ENCODE measurements around the gene RASSF5. TPM values are rescaled to one million over a fixed set of nuclear protein-coding genes. Genes with fewer than 3 reads are reported as not detected.

The RASSF5 gene
- total and polyA plus RNA-seq, 2 of the 13 experiments (the other 11 are each of a cell fraction or from before 2014, with no cell fraction given), result 0.18 to 0.40 TPM

- TF ChIP-seq KLF15 (CRISPR knock-in tag; IDR thresholded peaks at IDR 0.05; ENCODE audit: borderline replicate concordance), result no peak
- TF ChIP-seq HNRNPLL (IDR thresholded peaks at IDR 0.05; ENCODE audit: low read depth, low read length, poor library complexity, severe bottlenecking), result no peak
- no peak for TF ChIP-seq ZNF124 (CRISPR knock-in tag; IDR thresholded peaks at IDR 0.05)
- no peak for TF ChIP-seq ZNF841 (CRISPR knock-in tag; IDR thresholded peaks at IDR 0.05; ENCODE audit: borderline replicate concordance)
- TF ChIP-seq MEF2D (CRISPR knock-in tag; IDR thresholded peaks at IDR 0.05), result no peak
- TF ChIP-seq YY1 (IDR thresholded peaks at IDR 0.05; ENCODE audit: insufficient read depth, insufficient replicate concordance, low read depth, low read length), result peak; percentile 24
- no peak for TF ChIP-seq ZNF549 (CRISPR knock-in tag; IDR thresholded peaks at IDR 0.05)
- no peak for TF ChIP-seq ZNF713 (CRISPR knock-in tag; IDR thresholded peaks at IDR 0.05)
- peak; percentile 47; the same call in 1 of the 2 replicates for TF ChIP-seq ZNF740 (CRISPR knock-in tag; IDR thresholded peaks at IDR 0.05)
- no peak for TF ChIP-seq ATM (IDR thresholded peaks at IDR 0.05; ENCODE audit: borderline replicate concordance)
- peak; percentile 73 for TF ChIP-seq XRCC5 (optimal IDR thresholded peaks at IDR 0.05; ENCODE audit: low read length)
- peak; percentile 77 for TF ChIP-seq ZNF362 (CRISPR knock-in tag; IDR thresholded peaks at IDR 0.05; ENCODE audit: borderline replicate concordance)
- no peak for TF ChIP-seq ZNF75D (CRISPR knock-in tag; IDR thresholded peaks at IDR 0.05; ENCODE audit: borderline replicate concordance)
- TF ChIP-seq ZKSCAN1 (IDR thresholded peaks at IDR 0.05; ENCODE audit: low read length), result no peak
- no peak for TF ChIP-seq KMT2A (CRISPR knock-in tag; IDR thresholded peaks at IDR 0.05)
- TF ChIP-seq ZNF333 (CRISPR knock-in tag; IDR thresholded peaks at IDR 0.05; ENCODE audit: borderline replicate concordance), result no peak
- TF ChIP-seq BRD4 (CRISPR knock-in tag; IDR thresholded peaks at IDR 0.05), result no peak
- TF ChIP-seq TEAD3 (CRISPR knock-in tag; optimal IDR thresholded peaks at IDR 0.05; ENCODE audit: borderline replicate concordance), result no peak
- TF ChIP-seq STAG1 (CRISPR knock-in tag; IDR thresholded peaks at IDR 0.05), result peak; percentile 71
- TF ChIP-seq SMARCC2 (IDR thresholded peaks at IDR 0.05), result no peak
- no peak for TF ChIP-seq KMT2B (CRISPR knock-in tag; IDR thresholded peaks at IDR 0.05)
- no peak for TF ChIP-seq ZNF484 (CRISPR knock-in tag; IDR thresholded peaks at IDR 0.05; ENCODE audit: borderline replicate concordance, low read depth)
- TF ChIP-seq ZNF543 (CRISPR knock-in tag; IDR thresholded peaks at IDR 0.05), result no peak
- TF ChIP-seq MNT (IDR thresholded peaks at IDR 0.05), result peak; percentile 100
- no peak for TF ChIP-seq ZNF607 (CRISPR knock-in tag; IDR thresholded peaks at IDR 0.05; ENCODE audit: borderline replicate concordance)
- TF ChIP-seq NFKBIZ (CRISPR knock-in tag; IDR thresholded peaks at IDR 0.05), result no peak
- no peak for TF ChIP-seq ATF6 (CRISPR knock-in tag; conservative IDR thresholded peaks at IDR 0.05)
- TF ChIP-seq ZNF891 (CRISPR knock-in tag; IDR thresholded peaks at IDR 0.05), result 0 out of 2 replicates have a peak, but pooled peaks have one; percentile 36
Measured at GRCh38 chr1:206544562-206545257, 37.4 kb downstream of the RASSF5 start (continued).
